Left lung (tissue), 10 donors: ENCODE measurements around the gene HIGD1B. TPM values are rescaled to one million over a fixed set of nuclear protein-coding genes. Genes with fewer than 3 reads are reported as not detected.

ENCODE experiments used
- ATAC-seq: fragments of 200-7000 bp; cut with Tn5 transposase; one replicate; pipeline ENCODE4 v1.9.1; 2020; ENCODE audit warnings: moderate library complexity
- DNase-seq, 4 donors: peaks; one replicate each; pipeline ENCODE4 v3.0.0-alpha.2; 2013 to 2020
- H3K27ac ChIP-seq, 2 donors: fragments of 200-600 bp; sonication (generic) in 1 of 2; one replicate each; pipeline versions ENCODE4 v1.5.0 to v1.8.0; 2020 to 2021
- H3K27me3 ChIP-seq, 2 donors: fragments of 200-600 bp; sonication (generic) in 1 of 2; one replicate each; pipeline versions ENCODE4 v1.5.0 to v1.8.0; 2020 to 2021
- H3K36me3 ChIP-seq, 2 donors: fragments of 200-600 bp; sonication (generic) in 1 of 2; one replicate each; pipeline versions ENCODE4 v1.5.0 to v1.8.0; 2020 to 2021
- H3K4me1 ChIP-seq, 2 donors: fragments of 200-600 bp; one replicate each; pipeline ENCODE4 v1.8.0; 2021
- H3K4me3 ChIP-seq, 2 donors: fragments of 200-600 bp; sonication (generic) in 1 of 2; one replicate each; pipeline versions ENCODE4 v1.5.0 to v1.8.0; 2020 to 2021; ENCODE audit warnings: mild to moderate bottlenecking in 1 of 2
- H3K9me3 ChIP-seq, 2 donors: fragments of 200-600 bp; sonication (generic) in 1 of 2; one replicate each; pipeline versions ENCODE4 v1.5.0 to v1.8.0; 2020 to 2021
- CTCF ChIP-seq, 2 donors: fragments of 200-600 bp; sonication (generic) in 1 of 2; IDR thresholded peaks; one replicate each; pipeline versions ENCODE4 v1.5.0 to v1.8.0; 2021; ENCODE audit warnings: antibody characterized with exemption in 2 of 2
- intact Hi-C, 2 donors: fragments of 100-400 bp; cut with DNase I; formaldehyde crosslinking; loops; one replicate each; pipeline versions ENCODE4 v1.11.2 to v1.14.2; 2022
- polyA plus RNA-seq, 6 donors: library from polyadenylated mRNA; unstranded; fragments of 120-200 nt; gene quantifications; one replicate each; pipeline ENCODE4 v1.2.1, GENCODE V29; 2013; ENCODE audit not compliant: insufficient read length in 6 of 6
- total RNA-seq, 2 donors: library from RNA; stranded (reverse); fragmentation: NEBNext Ultra II Directional; extraction: Animal tissue kit (Norgen Biotek cat#: 25700); gene quantifications; one replicate each; pipeline ENCODE4 v1.2.1, GENCODE V29; 2021
- donor health status: DM: no; HTN: yes; CAD: no.
- donor health status: DM: no; HTN: no; CAD: no.

The HIGD1B gene
- total and polyA plus RNA-seq, 8 donors = 11.0 to 21.7 (median 17.5) TPM

GRCh38 chr17:44854192-44854591 is 6.5 kb downstream of the HIGD1B start:
- TF ChIP-seq CTCF (IDR thresholded peaks at IDR 0.05) = no peak
- Histone ChIP-seq H3K27ac (no peak overlapping the region), H3K4me1 (no peaks in the 10 kb centered on the region), H3K4me3 (no peak overlapping the region), H3K27me3 (no peaks in the 10 kb centered on the region), H3K9me3 (no peaks in the 10 kb centered on the region), H3K36me3 (peaks cover 0 to 100% of the 10 kb centered on the region in 2 donors)
- no peak for DNase-seq
- intact Hi-C loops = no loop called here
- ATAC-seq = no peak

- no peak for TF ChIP-seq CTCF (IDR thresholded peaks at IDR 0.05)
- no peak for ATAC-seq
- Histone ChIP-seq H3K27ac (no peak overlapping the region), H3K36me3 (peaks cover 0 to 100% of the 10 kb centered on the region in 2 donors), H3K27me3 (no peaks in the 10 kb centered on the region), H3K9me3 (no peaks in the 10 kb centered on the region), H3K4me1 (no peaks in the 10 kb centered on the region), H3K4me3 (no peak overlapping the region)
- intact Hi-C loops = loop anchor here in 1 of 2 donors (10.0 kb wide), 1 partner anchor 85 kb away; no protein-coding TSS in a partner anchor
- no peak for DNase-seq
Observed at GRCh38 chr17:44859701-44860100, 12.0 kb downstream of the HIGD1B start.

GRCh38 chr17:44862278-44862914 is 14.7 kb downstream of the HIGD1B start:
- intact Hi-C loops = loop anchor here in 1 of 2 donors (10.0 kb wide), 1 partner anchor 88 kb away; no protein-coding TSS in a partner anchor
- DNase-seq = no peak
- ATAC-seq = no peak
- Histone ChIP-seq H3K36me3 (peaks cover 0 to 98% of the 10 kb centered on the region in 2 donors), H3K4me3 (no peak overlapping the region), H3K27ac (no peak overlapping the region), H3K4me1 (no peaks in the 10 kb centered on the region), H3K27me3 (no peaks in the 10 kb centered on the region), H3K9me3 (no peaks in the 10 kb centered on the region)
- no peak for TF ChIP-seq CTCF (IDR thresholded peaks at IDR 0.05)

- no peaks in the 10 kb centered on the region for H3K27me3 ChIP-seq
- H3K36me3 ChIP-seq = peaks cover 0 to 98% of the 10 kb centered on the region in 2 donors
- no peak overlapping the region for H3K4me3 ChIP-seq
- no peak for ATAC-seq
- intact Hi-C loops = loop anchor here in 1 of 2 donors (10.0 kb wide), 1 partner anchor 88 kb away; no protein-coding TSS in a partner anchor
- no peak overlapping the region for H3K27ac ChIP-seq
- TF ChIP-seq CTCF (IDR thresholded peaks at IDR 0.05) = no peak
- no peak for DNase-seq
- H3K4me1 ChIP-seq = no peaks in the 10 kb centered on the region
- no peaks in the 10 kb centered on the region for H3K9me3 ChIP-seq
Observed at GRCh38 chr17:44863061-44863918, 15.6 kb downstream of the HIGD1B start.

GRCh38 chr17:44864831-44865230 is 17.1 kb downstream of the HIGD1B start:
- H3K9me3 ChIP-seq = no peaks in the 10 kb centered on the region
- intact Hi-C loops = loop anchor here (5.0 to 10.0 kb wide), 2 partner anchors 88 to 90 kb away; no protein-coding TSS in a partner anchor

More at GRCh38 chr17:44864831-44865230, 17.1 kb downstream of the HIGD1B start:
- H3K4me1 ChIP-seq = no peaks in the 10 kb centered on the region
- no peak overlapping the region for H3K27ac ChIP-seq
- ATAC-seq = peak; percentile 12
- H3K36me3 ChIP-seq = peaks cover 0 to 98% of the 10 kb centered on the region in 2 donors
- no peaks in the 10 kb centered on the region for H3K27me3 ChIP-seq
- DNase-seq = no peak
- no peak overlapping the region for H3K4me3 ChIP-seq
- TF ChIP-seq CTCF (IDR thresholded peaks at IDR 0.05) = no peak
